KMS-11 (cell line): Measurements from ENCODE around the gene CUL9.

Source experiments
- H2AFZ ChIP-seq: fragments of 200-600 bp; sonication (generic); 2 replicates; pipeline ENCODE4 v1.6.1; 2016; ENCODE audit warnings: antibody characterized with exemption, mixed run types, low read depth
- H3K27ac ChIP-seq: fragments of 200-600 bp; sonication (generic); 2 replicates; pipeline ENCODE4 v1.6.1; 2016; ENCODE audit warnings: mild to moderate bottlenecking, mixed run types
- H3K27me3 ChIP-seq: fragments of 200-600 bp; sonication (generic); 2 replicates; pipeline ENCODE4 v1.6.1; 2017; ENCODE audit warnings: mild to moderate bottlenecking, low read depth, mixed run types, moderate library complexity; ENCODE audit not compliant: insufficient read depth
- H3K36me3 ChIP-seq: fragments of 200-600 bp; sonication (generic); 2 replicates; pipeline ENCODE4 v1.6.1; 2017; ENCODE audit warnings: mild to moderate bottlenecking, mixed run types; ENCODE audit not compliant: insufficient read depth
- H3K4me1 ChIP-seq: fragments of 200-600 bp; sonication (generic); 2 replicates; pipeline ENCODE4 v1.6.1; 2016; ENCODE audit warnings: mild to moderate bottlenecking, low read depth, mixed run types; ENCODE audit not compliant: poor library complexity, severe bottlenecking
- H3K4me2 ChIP-seq: fragments of 200-600 bp; sonication (generic); 2 replicates; pipeline ENCODE4 v1.7.0; 2016; ENCODE audit warnings: mild to moderate bottlenecking, mixed run types
- H3K4me3 ChIP-seq: fragments of 200-600 bp; sonication (generic); IDR thresholded peaks from 2 replicates; pipeline ENCODE4 v1.6.1; 2017; ENCODE audit warnings: low read depth, low read length, mixed read lengths; ENCODE audit not compliant: insufficient read depth
- H3K79me2 ChIP-seq: fragments of 200-600 bp; sonication (generic); 2 replicates; pipeline ENCODE4 v1.6.1; 2016; ENCODE audit warnings: low read depth, mixed run types; ENCODE audit not compliant: insufficient read depth
- H3K9ac ChIP-seq: fragments of 200-600 bp; sonication (generic); 2 replicates; pipeline ENCODE4 v1.6.1; 2016; ENCODE audit warnings: mild to moderate bottlenecking, mixed run types
- H4K20me1 ChIP-seq: fragments of 200-600 bp; sonication (generic); 2 replicates; pipeline ENCODE4 v1.6.1; 2016; ENCODE audit warnings: mild to moderate bottlenecking, mixed run types; ENCODE audit not compliant: insufficient read depth
- CTCF ChIP-seq: fragments of 200-600 bp; sonication (generic); conservative IDR thresholded peaks from 2 replicates; pipeline ENCODE4 v1.6.1; 2017; ENCODE audit warnings: low read depth, mild to moderate bottlenecking, antibody characterized with exemption, low read length, moderate library complexity, mixed read lengths

Gene CUL9

GRCh38 chr6:43268355-43268700 is 86.3 kb downstream of the CUL9 start:
- Histone ChIP-seq H4K20me1 (no peaks in the 10 kb centered on the region), H3K9ac (no peak overlapping the region), H2AFZ (no peak overlapping the region), H3K27me3 (no peaks in the 10 kb centered on the region), H3K4me3 (no peak overlapping the region), H3K79me2 (no peaks in the 10 kb centered on the region), H3K27ac (no peak overlapping the region), H3K36me3 (no peaks in the 10 kb centered on the region), H3K4me1 (peaks cover 4% of the 10 kb centered on the region), H3K4me2 (no peak overlapping the region)
- TF ChIP-seq CTCF: no peak

GRCh38 chr6:43268782-43269272 is 86.8 kb downstream of the CUL9 start:
- TF ChIP-seq CTCF: no peak
- Histone ChIP-seq H3K4me3 (no peak overlapping the region), H3K9ac (no peak overlapping the region), H3K4me1 (no peaks in the 10 kb centered on the region), H4K20me1 (no peaks in the 10 kb centered on the region), H3K27ac (no peak overlapping the region), H3K27me3 (no peaks in the 10 kb centered on the region), H3K4me2 (no peak overlapping the region), H3K36me3 (no peaks in the 10 kb centered on the region), H3K79me2 (no peaks in the 10 kb centered on the region), H2AFZ (no peak overlapping the region)

GRCh38 chr6:43269273-43270007 is 87.4 kb downstream of the CUL9 start:
- Histone ChIP-seq H3K79me2 (no peaks in the 10 kb centered on the region), H3K36me3 (no peaks in the 10 kb centered on the region), H3K27ac (no peak overlapping the region), H3K9ac (no peak overlapping the region), H3K27me3 (no peaks in the 10 kb centered on the region), H4K20me1 (no peaks in the 10 kb centered on the region), H2AFZ (no peak overlapping the region), H3K4me3 (no peak overlapping the region), H3K4me2 (no peak overlapping the region), H3K4me1 (no peaks in the 10 kb centered on the region)
- TF ChIP-seq CTCF: no peak

GRCh38 chr6:43271103-43271815 is 89.3 kb downstream of the CUL9 start:
- H3K4me2 ChIP-seq: no peak overlapping the region
- no peaks in the 10 kb centered on the region for H3K4me1 ChIP-seq
- H3K9ac ChIP-seq: no peak overlapping the region

More at GRCh38 chr6:43271103-43271815, 89.3 kb downstream of the CUL9 start:
- H3K36me3 ChIP-seq: no peaks in the 10 kb centered on the region
- no peaks in the 10 kb centered on the region for H3K27me3 ChIP-seq
- H4K20me1 ChIP-seq: no peaks in the 10 kb centered on the region
- TF ChIP-seq CTCF: no peak
- H2AFZ ChIP-seq: no peak overlapping the region
- no peak overlapping the region for H3K4me3 ChIP-seq
- H3K79me2 ChIP-seq: no peaks in the 10 kb centered on the region
- no peak overlapping the region for H3K27ac ChIP-seq
